SK-N-MC (cell line): ENCODE measurements around the gene POC1A.

Experiments
- DNase-seq: peaks from one replicate; pipeline ENCODE4 v3.0.0-alpha.2; 2011; ENCODE audit warnings: low read depth, low spot score
- H3K27ac ChIP-seq: fragments of 200-600 bp; sonication (generic); 2 replicates; pipeline ENCODE4 v1.5.1; 2016; ENCODE audit warnings: mixed run types
- H3K36me3 ChIP-seq: fragments of 200-600 bp; sonication (generic); 2 replicates; pipeline ENCODE4 v1.6.1; 2017; ENCODE audit warnings: antibody characterized with exemption, low read length, mixed read lengths; ENCODE audit not compliant: insufficient read depth
- H3K4me3 ChIP-seq: fragments of 200-600 bp; sonication (generic); 2 replicates; pipeline ENCODE4 v1.5.1; 2016
- H3K9ac ChIP-seq: fragments of 200-600 bp; sonication (generic); 2 replicates; pipeline ENCODE4 v1.8.0; 2017; ENCODE audit warnings: mixed run types, mixed read lengths; ENCODE audit not compliant: insufficient read length
- H3K9me3 ChIP-seq: fragments of 200-600 bp; sonication (generic); 2 replicates; pipeline ENCODE4 v1.6.1; 2017; ENCODE audit warnings: low read depth, mild to moderate bottlenecking, antibody characterized with exemption, low read length, moderate library complexity, mixed read lengths
- EZH2 ChIP-seq: fragments of 200-600 bp; sonication (generic); IDR thresholded peaks from one replicate; pipeline ENCODE4 v1.6.1; 2017; ENCODE audit warnings: antibody characterized with exemption
- FOXP2 ChIP-seq: optimal IDR thresholded peaks from 2 replicates; pipeline ENCODE3; 2011; ENCODE audit warnings: mild to moderate bottlenecking, moderate library complexity; ENCODE audit not compliant: insufficient read depth; ENCODE audit errors: extremely low read length, control extremely low read depth
- POLR2AphosphoS5 ChIP-seq: IDR thresholded peaks from 2 replicates; pipeline ENCODE4 v1.6.1; 2012; ENCODE audit warnings: mild to moderate bottlenecking, low read depth, low read length, borderline replicate concordance

POC1A gene

GRCh38 chr3:52149021-52149420 is 5.2 kb downstream of the POC1A start:
- Histone ChIP-seq H3K36me3 (peaks cover 4% of the 10 kb centered on the region; the same call in 1 of the 2 replicates), H3K9ac (no peak overlapping the region), H3K9me3 (no peaks in the 10 kb centered on the region), H3K27ac (no peak overlapping the region), H3K4me3 (no peak overlapping the region)
- DNase-seq, result no peak
- no peak for TF ChIP-seq EZH2
- TF ChIP-seq FOXP2, result no peak
- TF ChIP-seq POLR2AphosphoS5, result no peak

DNA sequence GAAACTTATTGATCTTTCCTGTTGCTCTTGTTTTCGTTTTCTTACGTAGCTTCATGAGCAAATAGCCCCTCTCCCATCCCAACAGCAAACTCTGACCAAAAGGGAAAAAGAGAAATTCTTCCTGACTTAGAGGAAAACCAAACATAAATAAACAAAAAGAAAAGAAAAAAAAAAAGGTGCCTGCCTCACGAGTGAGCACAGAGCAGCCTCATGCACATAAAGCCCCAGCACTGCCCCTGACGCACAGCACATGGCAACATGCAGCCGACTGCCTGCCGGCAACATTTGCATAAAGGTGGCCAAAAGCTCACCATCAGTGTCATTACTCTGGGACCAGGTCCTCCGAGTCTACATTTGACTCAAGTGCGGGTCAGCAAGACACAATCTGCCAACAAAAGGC is 6.4 kb downstream of the POC1A start:
- TF ChIP-seq POLR2AphosphoS5, result no peak
- no peak for TF ChIP-seq FOXP2
- TF ChIP-seq EZH2, result no peak
- Histone ChIP-seq H3K36me3 (peaks cover 4% of the 10 kb centered on the region; the same call in 1 of the 2 replicates), H3K27ac (no peak overlapping the region), H3K9ac (no peak overlapping the region), H3K9me3 (no peaks in the 10 kb centered on the region), H3K4me3 (no peak overlapping the region)
- DNase-seq, result no peak

GRCh38 chr3:52146811-52147210 is 7.4 kb downstream of the POC1A start:
- H3K9ac ChIP-seq, result no peak overlapping the region
- H3K36me3 ChIP-seq, result peaks cover 4% of the 10 kb centered on the region; the same call in 1 of the 2 replicates
- TF ChIP-seq POLR2AphosphoS5 (no peak), FOXP2 (no peak), EZH2 (no peak)
- no peaks in the 10 kb centered on the region for H3K9me3 ChIP-seq
- H3K27ac ChIP-seq, result no peak overlapping the region
- DNase-seq, result no peak
- H3K4me3 ChIP-seq, result no peak overlapping the region

DNA sequence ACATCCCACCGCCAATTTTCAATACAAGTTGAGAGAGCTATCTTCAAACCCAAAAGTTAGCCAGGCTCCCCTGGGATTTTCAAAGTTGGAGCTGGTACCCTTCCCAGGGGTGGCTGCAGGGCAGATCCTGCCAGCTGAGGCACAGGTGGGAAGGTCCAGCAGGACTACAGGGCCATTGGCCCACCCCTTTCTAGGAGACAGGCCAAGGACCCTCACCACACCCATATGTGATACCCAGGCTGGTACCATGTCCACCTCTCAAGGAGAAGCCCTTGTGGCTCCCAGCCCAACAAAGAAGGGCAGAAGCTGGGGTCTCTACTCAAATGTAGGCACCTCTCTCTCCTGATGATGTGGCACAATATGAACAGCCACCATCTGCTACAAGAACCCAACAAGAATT is 8.0 kb downstream of the POC1A start:
- H3K36me3 ChIP-seq, result peaks cover 4% of the 10 kb centered on the region; the same call in 1 of the 2 replicates

DNA sequence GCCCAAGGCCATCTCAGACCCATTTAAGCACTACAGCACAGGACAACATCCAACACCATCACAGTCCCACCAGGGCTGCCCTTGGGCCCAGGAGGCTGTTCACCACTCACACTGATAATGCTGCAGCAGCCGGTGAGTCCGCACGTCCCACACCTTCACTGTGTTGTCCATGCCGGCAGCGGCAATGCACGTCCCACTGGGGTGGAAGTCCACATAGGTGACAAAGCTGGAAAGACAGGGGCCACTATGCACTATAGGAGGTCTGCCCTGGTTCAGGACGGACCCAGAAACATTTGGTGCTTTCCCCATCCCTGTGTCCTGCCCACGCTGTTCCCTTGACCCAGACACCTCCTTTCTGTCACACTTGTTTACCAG is 8.5 kb downstream of the POC1A start:
- TF ChIP-seq EZH2, result no peak
- no peak for TF ChIP-seq POLR2AphosphoS5
- no peak for TF ChIP-seq FOXP2
- DNase-seq, result no peak
- H3K36me3 ChIP-seq, result peaks cover 4% of the 10 kb centered on the region; the same call in 1 of the 2 replicates

More for the DNA sequence above, 8.0 kb downstream of the POC1A start:
- Histone ChIP-seq H3K27ac (no peak overlapping the region), H3K4me3 (no peak overlapping the region), H3K9me3 (no peaks in the 10 kb centered on the region), H3K9ac (no peak overlapping the region)
- DNase-seq, result no peak
- no peak for TF ChIP-seq POLR2AphosphoS5
- TF ChIP-seq FOXP2, result no peak
- no peak for TF ChIP-seq EZH2

GRCh38 chr3:52144796-52145735 is 9.2 kb downstream of the POC1A start:
- H3K4me3 ChIP-seq, result no peak overlapping the region
- peaks cover 4% of the 10 kb centered on the region; the same call in 1 of the 2 replicates for H3K36me3 ChIP-seq
- no peaks in the 10 kb centered on the region for H3K9me3 ChIP-seq
- no peak for DNase-seq
- H3K9ac ChIP-seq, result no peak overlapping the region
- TF ChIP-seq EZH2 (no peak), FOXP2 (no peak), POLR2AphosphoS5 (no peak)
- H3K27ac ChIP-seq, result no peak overlapping the region

More for the DNA sequence above, 8.5 kb downstream of the POC1A start:
- no peak overlapping the region for H3K27ac ChIP-seq
- H3K4me3 ChIP-seq, result no peak overlapping the region
- no peaks in the 10 kb centered on the region for H3K9me3 ChIP-seq
- no peak overlapping the region for H3K9ac ChIP-seq

GRCh38 chr3:52144034-52144795 is 10.0 kb downstream of the POC1A start:
- Histone ChIP-seq H3K9ac (no peak overlapping the region), H3K4me3 (no peak overlapping the region), H3K36me3 (peaks cover 4% of the 10 kb centered on the region; the same call in 1 of the 2 replicates), H3K9me3 (no peaks in the 10 kb centered on the region), H3K27ac (no peak overlapping the region)
- DNase-seq, result peak; percentile 42
- no peak for TF ChIP-seq EZH2
- no peak for TF ChIP-seq FOXP2
- TF ChIP-seq POLR2AphosphoS5, result no peak

DNA sequence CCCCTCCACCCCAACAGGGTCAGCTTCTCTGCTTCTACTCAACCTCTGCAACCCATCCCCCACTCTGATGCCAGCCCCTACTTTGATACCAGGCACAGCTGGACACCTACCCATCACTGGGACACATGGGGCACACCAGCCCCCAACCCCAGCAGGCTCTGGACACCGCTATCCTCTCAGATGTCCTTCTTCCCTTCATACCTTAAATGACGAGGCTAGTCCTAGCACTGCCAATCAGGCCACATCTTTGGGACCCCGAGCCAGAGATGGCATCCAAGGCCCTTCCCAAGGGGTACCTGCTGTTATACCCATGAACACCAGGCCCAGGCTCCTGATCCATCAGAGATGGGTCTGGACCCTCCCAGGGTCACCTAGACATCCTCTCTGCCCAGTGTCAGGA is 10.6 kb downstream of the POC1A start:
- no peak for DNase-seq
- Histone ChIP-seq H3K9me3 (no peaks in the 10 kb centered on the region), H3K36me3 (peaks cover under 1% of the 10 kb centered on the region; the same call in 1 of the 2 replicates), H3K4me3 (no peak overlapping the region), H3K27ac (no peak overlapping the region), H3K9ac (no peak overlapping the region)
- TF ChIP-seq POLR2AphosphoS5, result no peak
- no peak for TF ChIP-seq FOXP2
- TF ChIP-seq EZH2, result no peak
